Left hindlimb (tissue), 1 donor: ENCODE results near the gene NSD1.

Experiments used
- DNase-seq: peaks from one replicate; pipeline ENCODE4 v3.0.0-alpha.2; 2018

NSD1 gene

DNA sequence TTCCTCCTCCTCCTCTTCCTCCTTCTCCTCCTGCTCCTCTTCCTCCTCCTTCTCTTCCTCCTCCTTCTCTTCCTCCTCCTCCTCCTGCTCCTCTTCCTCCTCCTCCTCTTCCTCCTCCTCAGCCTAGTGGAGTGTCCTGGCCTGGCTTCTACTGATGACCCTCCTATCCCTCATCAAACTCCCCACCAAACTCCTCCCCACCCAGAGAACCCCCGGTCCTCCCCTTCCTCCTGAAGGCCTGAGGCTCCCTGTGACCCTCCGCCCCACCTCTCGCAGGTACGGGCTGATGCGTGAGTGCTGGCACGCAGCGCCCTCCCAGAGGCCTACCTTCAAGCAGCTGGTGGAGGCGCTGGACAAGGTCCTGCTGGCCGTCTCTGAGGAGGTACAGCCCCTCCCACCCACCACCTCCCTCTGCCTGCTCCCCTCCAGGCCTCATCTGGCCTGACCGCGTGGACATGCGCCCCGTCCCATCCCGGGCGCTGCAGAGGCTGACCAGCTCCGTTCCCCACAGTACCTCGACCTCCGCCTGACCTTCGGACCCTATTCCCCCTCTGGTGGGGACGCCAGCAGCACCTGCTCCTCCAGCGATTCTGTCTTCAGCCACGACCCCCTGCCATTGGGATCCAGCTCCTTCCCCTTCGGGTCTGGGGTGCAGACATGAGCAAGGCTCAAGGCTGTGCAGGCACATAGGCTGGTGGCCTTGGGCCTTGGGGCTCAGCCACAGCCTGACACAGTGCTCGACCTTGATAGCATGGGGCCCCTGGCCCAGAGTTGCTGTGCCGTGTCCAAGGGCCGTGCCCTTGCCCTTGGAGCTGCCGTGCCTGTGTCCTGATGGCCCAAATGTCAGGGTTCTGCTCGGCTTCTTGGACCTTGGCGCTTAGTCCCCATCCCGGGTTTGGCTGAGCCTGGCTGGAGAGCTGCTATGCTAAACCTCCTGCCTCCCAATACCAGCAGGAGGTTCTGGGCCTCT is 36.3 kb upstream of the NSD1 start:
- no peak for DNase-seq

DNA sequence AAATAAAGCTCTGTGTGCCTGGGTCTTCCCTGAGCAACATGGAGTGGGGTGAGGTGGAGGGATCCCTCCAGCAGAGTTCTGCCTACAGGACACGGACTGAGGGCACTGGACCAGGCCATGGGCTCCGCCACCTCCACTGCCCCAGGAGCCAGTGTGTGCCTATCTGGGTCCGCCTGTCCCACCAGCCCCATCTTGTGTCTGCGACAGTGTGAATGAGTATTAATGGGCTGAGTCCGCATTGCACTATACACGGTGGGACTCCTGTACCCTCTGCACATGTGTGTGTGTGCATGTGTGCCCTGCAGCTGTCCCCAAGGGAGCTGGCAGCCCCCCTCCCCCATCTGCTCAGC is 35.5 kb upstream of the NSD1 start:
- DNase-seq, result no peak

DNA sequence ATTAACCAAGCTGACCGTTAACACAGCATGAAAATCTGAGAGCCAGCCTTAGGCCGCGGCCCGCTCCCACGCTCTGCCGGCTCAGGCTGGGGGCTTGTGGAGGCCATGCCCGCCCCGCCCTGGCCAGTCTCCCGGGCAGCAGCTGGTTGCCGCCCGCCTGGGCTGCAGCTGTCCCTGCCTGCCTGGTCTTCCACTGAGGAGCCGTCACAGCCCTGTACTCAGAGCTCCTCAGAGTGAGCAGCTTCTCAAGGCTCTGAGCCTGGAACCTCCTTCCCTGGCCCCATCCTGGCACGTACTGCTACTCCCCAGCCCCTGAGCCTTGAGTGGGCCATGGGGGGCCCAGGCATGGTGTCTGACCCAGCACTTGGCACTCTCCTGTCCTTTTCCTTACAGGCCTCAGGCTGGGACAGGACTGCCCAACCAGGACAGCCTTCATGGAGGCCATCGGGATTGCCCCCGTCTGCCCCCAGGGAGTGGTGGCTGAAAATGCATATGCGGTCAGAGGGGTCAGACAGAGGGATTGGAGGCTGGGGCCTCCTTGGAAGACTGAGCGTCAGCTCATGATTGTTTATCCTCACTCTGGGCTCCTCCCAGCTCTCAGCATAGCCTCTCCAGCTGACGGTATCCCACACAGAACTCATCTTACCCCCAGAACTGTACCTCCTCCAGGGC is 35.0 kb upstream of the NSD1 start:
- DNase-seq, result peak; percentile 89

DNA sequence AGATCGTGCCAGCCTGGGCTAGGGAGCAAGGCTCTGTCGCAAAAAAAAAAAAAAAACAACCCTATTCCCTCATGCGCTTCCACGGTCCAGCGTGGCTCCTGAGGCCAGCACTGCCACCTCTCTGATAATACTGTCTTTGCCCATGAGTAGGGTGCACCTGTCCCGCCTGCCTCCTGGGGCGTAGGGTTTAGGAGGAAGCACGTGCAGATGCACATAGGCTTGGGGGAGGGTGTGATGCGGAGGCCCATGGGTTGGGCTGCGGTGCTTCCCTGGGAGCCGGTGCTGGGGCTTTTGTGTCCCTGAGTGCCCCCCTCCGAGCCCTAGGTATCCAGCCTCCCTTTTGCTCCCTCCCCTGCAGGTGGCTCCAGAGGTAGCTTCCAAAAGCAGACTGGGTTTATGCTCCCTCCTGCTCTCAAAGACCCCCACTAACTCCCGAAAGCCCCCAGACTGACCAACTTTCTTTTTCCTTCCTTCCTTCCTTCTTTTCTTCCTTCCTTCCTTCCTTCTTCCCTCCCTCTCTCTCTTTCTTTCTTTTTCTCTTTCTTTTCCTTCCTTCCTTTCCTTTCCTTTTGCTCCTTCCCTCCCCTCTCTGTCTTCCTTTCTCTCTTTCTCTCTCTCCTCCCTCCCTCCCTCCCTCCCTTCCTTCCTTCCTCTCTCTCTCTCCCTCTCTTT is 34.0 kb upstream of the NSD1 start:
- DNase-seq, result no peak

DNA sequence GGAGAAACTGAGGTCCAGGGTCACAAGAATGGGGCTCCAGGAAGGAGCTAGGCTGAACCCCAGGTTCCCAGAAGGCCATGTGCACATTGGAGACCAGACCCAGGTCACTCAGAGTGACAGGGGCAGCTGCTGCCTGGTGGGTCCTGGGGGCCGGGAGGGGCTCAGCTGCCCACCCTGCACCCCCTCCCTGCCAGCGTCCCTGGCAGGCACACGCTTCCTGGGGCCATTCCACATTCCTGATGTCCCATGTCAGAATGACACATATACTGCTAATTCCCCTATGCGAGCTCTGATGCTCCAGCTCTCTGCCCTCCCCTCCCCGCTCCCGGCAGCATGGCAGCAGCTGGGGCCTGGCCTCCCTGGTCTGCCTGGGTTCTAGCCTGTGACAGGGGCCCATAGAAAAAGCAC is 32.9 kb upstream of the NSD1 start:
- peak; percentile 79 for DNase-seq

DNA sequence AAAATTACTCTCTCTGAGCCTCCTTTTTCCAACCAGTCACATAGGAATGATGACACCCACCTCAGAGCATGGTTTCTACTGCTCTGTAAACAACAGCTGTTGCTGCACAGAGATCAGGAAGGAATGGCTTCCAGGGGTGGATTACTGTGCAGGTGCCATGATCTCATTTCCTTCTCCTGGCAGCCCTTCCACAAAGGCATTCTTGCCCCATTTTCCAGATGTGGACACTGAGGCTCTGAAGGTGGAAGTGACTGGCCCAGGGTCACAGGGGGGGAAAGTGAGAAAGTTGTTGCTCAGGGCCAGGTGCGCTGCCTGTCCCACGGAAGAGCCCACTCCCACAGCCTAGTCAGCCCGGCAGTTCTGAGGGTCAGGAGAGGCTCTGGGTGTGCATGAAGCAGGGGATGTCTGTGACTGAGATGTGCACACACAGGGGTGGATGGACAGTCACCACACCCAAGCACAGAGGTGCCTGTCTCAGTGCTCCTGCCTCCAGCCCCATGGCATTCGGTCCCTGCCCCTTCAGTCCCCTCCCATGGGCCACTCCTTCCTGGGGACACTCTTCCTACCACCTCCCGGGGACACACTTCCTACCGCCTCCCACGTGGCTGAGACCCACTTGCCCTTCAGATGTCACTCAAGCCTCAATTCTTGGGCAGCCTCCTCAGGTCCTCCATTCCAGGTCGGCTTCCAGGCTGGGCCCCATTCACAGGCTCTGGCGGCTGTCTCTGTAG is 29.9 kb upstream of the NSD1 start:
- DNase-seq, result no peak

DNA sequence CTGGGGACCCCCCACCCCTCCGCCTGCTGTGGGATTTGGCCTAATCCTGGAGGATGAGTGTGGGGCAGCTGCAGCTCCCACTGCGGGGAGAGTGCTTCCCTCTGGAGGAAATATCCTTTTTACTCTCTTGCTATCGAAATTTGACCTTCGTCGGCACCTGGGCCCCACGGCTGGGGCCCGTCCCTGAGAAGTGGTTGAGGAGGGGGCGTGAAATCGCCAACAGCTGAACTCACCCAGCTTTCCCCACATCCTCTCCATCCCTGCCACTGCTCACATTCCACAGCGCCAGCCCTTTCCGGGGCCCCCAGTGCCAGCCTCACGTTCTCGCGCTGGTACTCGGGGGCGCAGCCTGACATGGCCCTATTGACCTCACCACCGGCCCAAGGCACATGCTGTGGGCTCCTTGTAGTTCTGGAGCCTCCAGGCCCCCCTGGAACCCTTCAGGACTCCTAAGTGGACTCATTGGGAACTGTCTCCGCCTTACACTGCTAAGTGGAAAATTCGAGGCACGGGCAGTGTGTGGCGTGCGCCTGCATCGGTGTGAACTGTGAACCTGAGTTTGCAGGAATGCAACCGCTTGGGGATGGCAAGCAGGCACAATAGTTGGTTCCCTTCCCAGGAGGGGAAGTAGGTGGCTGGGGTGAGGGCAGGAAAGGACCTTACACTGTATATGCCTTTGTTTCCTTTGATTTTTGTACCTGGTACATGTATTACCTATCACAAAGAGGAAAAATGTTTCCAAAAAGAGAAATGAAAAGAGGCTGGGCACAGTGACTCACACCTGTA is 27.7 kb upstream of the NSD1 start:
- DNase-seq, result peak; percentile 67

DNA sequence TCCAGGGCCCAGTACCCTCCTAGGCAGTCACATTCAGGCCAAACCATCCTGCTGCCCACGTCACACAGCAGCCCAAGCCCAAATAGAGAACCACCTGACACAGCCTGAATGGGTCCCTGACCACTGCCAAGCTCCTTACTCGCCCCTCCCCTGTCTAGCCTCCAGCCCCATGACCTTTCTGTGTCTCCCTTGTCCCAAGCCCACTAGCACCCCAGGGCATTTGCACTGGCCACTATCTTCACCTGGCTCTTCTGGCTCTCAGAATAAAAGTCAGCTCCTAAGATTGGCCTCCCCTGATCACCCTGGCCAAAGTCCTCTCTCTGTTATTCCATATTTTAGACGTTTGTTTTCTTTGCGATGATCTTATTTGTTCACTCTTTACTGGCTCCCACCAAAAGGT is 26.4 kb upstream of the NSD1 start:
- DNase-seq, result no peak

DNA sequence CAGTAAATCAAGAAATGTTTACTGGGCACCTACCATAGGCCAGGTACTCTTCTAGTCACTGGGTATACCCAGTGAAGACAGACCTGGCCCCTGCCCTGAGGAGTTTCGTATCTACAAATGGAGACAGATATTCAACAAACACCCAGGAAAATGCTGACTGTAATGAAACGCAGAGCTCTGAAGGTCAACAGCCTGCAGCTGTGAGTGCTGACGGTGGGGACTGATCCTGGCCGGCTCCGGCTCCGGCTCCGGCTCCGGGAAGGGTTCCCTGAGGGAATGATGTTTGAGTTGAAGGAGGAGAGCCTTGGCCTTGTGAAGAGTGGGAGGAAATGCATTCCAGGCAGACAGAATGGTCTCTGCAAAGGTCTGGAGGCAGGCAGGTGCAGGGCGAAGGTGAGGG is 23.8 kb upstream of the NSD1 start:
- DNase-seq, result no peak

DNA sequence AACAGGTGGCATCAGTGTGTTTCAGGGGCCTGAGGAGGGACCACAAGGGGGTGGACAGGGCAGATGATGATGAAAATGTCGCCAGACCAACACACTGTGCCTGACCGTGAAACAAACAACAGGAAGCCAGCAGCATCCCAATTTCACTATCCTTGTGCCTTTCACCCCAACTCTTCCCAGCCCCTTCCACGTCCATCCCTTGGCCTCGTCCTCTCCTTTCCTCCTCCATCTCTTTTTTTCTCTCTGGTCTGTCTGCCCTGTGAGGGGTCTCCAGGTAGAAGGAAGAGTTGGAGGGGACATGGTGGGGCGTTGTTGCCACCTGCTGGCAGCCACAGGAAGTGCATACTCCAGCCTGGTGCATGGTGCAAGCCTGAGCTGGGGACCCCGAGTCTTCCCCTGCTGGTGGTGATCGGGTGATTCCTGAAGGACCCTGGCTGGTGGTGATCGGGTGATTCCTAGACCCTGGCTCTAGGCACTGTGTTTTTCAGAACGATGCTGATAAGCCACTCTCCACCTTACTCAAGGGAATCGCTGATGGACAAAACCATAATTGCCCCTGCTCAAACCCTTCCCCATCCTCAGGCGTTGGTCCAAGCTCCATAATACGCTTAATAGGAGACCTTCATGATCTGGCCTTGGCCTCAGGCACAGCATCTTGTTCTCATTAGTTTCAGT is 21.7 kb upstream of the NSD1 start:
- peak; percentile 67 for DNase-seq

DNA sequence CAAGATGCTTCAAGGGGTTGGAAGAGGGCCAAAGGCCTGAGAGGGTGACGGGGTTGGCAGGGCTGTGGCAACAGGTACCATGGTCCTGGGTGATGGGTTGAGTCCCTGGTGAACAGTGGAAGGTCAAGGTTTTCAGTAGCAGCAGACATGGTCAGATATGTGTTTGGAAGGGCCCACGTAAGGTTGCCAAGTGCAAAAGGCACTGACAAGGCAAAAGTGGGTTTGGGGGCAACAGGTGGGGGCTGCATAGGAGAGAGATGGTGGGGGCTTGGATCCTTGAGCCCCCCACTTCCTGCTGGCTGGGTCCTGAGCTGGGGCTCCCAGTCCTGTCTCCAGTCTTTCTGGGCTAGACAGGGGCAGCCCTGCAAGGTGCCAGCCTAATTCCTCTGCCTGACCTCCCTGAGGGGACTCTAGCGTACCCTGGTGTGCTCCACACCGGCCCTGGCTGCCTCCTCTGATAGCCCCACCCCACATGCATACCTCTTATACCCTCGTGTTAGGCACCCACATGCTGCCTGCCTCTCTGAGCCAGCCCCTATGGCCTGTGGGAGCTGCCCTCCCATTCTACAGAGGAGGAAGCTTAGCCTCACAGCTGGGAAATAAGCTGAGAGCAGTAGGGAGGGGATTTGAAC is 20.9 kb upstream of the NSD1 start:
- DNase-seq, result no peak

DNA sequence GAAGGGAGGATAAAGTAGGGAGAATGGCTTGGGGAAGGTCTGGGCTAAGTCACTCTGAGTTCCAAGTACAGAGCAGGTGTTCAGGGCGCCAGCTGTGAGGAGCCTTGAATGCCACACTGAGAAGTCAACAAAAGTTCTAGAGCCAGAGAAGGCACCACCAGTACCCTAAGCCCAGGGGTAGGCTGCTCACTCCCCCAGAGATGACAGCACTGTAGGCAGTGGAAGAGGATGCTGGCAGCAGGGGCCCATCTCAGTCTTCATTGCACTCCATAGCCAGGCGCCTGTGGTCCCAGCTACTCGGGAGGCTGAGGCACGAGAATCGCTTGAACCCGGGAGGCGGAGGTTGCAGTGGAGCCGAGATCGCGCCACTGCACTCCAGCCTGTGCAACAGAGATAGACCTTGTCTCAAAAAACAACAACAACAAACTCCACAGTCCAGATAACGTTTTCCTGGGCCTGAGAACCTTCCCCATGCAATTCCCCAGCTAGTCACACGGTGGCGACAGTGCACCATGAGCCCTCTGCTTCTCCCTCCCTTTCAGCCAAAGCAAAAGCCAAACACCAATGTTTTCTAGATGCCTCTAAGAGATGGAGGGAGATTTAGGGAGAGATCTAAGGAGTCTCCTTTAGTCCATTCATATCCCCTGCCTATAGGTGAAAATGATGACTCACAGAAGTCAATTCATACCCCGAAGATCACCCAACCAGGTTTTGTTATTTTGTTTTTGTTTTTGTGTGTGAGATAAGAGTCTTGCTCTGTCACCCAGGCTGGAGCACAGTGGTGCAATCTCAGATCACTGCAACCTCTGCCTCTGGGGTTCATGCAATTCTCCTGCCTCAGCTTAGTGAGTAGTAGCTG is 19.8 kb upstream of the NSD1 start:
- DNase-seq, result peak; percentile 79

DNA sequence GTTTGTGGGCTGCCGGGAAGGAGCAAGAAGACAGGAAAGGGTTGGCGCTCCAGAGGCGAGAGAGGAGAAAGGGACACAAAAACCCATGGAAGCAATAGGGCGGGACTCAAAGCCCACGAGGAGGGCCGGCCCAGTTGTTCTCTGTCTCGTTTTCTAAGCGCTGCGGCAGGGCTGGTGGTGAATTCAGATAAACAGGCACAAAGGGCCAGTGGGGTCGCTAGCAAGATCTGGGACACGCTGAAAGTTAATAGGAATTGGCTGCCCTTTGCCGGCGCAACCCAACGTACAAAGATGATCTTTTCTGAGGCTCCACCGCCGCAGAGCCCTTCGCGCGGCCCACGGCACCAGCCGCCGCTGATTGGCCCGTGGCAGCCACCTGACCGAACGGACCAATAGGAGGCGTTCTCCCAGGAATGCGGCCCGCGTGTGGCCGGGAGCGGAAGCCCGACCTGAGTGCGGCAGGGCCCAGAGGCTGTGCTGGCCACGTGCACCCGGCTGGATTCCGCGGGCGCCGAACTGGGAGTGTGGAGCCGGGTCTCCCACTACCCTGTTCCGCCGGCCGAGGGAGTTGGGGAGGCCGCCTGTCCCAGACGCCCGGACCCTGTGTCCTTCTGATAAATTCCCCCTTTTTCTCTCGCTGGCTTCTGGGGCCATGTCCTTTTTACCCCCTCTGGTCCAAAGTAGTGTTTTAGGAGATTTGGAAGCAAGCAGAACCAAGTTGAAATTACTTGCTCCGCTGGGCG is 16.8 kb upstream of the NSD1 start:
- peak; percentile 92 for DNase-seq

DNA sequence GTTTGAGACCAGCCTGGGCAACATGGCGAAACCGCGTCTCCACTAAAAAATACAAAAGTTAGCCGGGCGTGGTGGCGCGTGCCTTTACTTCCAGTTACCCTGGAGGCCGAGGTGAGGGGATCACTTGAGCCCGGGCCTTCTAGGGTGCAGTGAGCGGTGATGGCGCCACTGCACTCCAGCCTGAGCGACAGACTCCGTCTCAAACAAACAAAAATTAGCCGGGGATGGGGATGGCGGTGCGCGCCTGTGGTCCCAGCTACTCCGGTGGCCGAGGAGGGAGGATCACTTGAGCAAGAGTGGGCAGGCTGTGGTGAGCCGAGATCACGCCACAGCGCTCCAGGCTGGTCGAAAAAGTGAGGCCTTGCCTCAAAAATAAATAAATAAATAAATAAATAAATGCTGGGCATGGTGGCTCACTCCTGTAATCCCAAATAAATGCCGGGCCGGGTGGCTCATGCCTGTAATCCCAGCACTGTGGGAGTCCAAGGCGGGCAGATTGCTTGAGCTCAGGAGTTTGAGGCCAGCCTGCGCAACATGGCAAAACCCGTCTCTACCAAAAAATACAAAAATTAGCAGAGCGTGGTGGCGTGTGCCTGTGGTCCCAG is 16.0 kb upstream of the NSD1 start:
- no peak for DNase-seq

DNA sequence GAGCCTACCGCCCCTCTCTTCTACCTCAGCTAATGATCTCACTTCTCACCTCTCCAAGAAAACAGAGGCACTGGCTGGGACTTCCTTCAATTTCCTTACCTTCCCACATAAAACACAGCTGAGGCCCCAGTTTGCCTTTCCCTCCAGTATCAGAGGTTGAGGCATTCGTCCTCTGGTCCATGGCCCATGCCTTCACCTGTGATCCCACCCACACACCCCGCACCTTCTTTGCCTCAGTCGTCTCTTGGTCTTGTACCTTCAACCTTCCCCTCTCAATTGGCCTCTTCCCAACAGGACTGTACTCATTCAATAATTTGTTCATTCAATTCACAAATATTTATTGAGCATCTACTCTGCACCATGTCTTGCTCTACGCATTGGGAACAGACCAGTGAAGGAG is 11.0 kb upstream of the NSD1 start:
- DNase-seq, result no peak

DNA sequence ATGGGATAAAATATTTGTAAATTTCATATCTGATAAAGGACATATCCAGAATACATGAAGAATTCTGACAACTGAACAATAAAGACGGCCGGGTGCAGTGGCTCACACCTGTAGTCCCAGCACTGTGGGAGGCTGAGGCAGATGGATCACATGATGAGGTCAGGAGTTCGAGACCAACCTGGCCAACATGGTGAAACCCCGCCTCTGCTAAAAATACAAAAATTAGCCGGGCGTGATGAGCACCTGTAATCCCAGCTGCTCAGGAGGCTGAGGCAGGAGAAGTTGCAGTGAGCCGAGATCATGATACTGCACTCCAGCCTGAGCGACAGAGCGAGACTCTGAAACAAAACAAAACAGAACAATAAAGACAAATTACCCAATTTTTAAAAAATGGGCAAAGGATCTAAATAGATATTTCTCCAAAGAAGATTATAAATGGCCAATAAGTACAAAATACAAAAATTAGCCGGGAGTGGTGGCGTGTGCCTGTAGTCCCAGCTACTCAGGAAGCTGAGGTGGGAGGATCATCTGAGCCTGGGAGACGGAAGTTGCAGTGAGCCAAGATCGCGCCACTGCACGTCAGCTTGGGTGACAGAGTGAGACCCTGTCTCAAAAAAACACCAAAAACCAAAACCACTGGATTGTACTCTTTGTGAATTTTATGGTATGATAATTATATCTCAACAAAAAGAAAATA is 9.6 kb upstream of the NSD1 start:
- DNase-seq, result no peak

DNA sequence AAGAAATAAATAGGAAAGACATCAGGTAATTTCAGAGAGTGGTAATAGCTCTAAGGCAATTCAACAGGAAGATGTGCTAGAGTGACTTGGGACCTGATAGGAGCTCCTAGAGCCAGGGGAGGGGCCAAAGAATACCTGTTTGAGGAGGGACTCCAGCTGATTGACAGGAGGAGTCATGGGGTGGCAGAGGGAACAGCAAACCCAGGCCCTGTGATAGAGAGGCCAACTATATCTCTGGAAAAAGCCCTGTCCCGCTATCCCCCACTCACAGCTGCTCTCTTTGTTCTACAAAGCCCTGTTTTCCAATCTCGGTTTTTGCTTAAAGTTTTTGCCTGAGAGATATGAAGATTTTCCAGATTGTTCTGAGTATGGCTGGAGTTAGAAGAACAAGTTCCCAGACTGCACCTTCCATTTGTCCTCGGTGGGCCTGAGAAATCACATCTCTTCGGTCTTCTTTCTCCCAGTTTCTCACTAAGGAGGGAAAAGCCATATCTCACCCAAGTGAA is 9.0 kb upstream of the NSD1 start:
- no peak for DNase-seq

DNA sequence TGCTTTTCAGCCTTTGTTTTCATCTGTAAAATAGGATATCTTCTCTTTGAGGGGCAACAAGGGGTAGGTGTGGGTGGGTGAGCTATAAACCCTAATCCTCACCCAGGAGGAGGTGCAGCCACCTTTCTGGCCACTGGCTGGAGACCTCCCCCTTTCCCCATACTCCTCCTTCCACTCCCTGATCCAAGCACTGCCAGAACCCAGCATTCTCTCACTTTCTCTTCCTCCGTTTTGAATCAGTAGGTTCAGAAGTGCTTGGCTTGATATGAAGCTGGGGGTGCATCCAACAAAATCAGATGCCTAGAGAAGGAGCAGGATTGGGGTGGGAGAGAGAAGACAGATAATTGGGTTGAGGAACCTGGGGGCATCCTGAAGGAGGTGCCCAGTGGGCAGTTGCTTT is 6.8 kb upstream of the NSD1 start:
- no peak for DNase-seq
